SIG-M5 treated with dmso at 0.1 percent for 504 hours (cell line): ENCODE data around the gene FBXO10.
"Not testable (repeated sequence)": the region's sequence is repeated elsewhere in the genome, so short reads cannot be mapped to it uniquely, and the experiment has no call there.

ENCODE experiments used
- DNase-seq: peaks from one replicate; lab custom pipeline; 2025; ENCODE audit not compliant: unreplicated experiment; lab: John Stamatoyannopoulos, UW

The FBXO10 gene

GRCh38 chr9:37575921-37576721 is at the start of gene FBXO10:
Gene FBXO10 (minus strand): TSS chr9:37576380. CDS start chr9:37541768, 34,612 bp downstream.
- DNase-seq: no peak

GRCh38 chr9:37625758-37626147 is 49.6 kb upstream of the FBXO10 start:
- DNase-seq: no peak

- DNase-seq: no peak
Measured at GRCh38 chr9:37625036-37625757, 49.0 kb upstream of the FBXO10 start.

GRCh38 chr9:37624073-37624472 is 47.9 kb upstream of the FBXO10 start:
- DNase-seq: no peak

- DNase-seq: no peak
Measured at GRCh38 chr9:37623267-37623666, 47.1 kb upstream of the FBXO10 start.

GRCh38 chr9:37622462-37622861 is 46.3 kb upstream of the FBXO10 start:
- no peak for DNase-seq

GRCh38 chr9:37621273-37622121 is 45.3 kb upstream of the FBXO10 start:
- no peak for DNase-seq

GRCh38 chr9:37620396-37620795 is 44.2 kb upstream of the FBXO10 start:
- no peak for DNase-seq

- DNase-seq: no peak
Measured at GRCh38 chr9:37619806-37620205, 43.6 kb upstream of the FBXO10 start.

- no peak for DNase-seq
Measured at GRCh38 chr9:37618817-37619216, 42.6 kb upstream of the FBXO10 start.

GRCh38 chr9:37617832-37618231 is 41.7 kb upstream of the FBXO10 start:
- no peak for DNase-seq

- no peak for DNase-seq
Measured at GRCh38 chr9:37617161-37617560, 41.0 kb upstream of the FBXO10 start.

- DNase-seq: no peak
Measured at GRCh38 chr9:37611961-37612360, 35.8 kb upstream of the FBXO10 start.

GRCh38 chr9:37611014-37611413 is 34.8 kb upstream of the FBXO10 start:
- no peak for DNase-seq

- no peak for DNase-seq
Measured at GRCh38 chr9:37609735-37610397, 33.7 kb upstream of the FBXO10 start.

GRCh38 chr9:37608250-37608649 is 32.1 kb upstream of the FBXO10 start:
- no peak for DNase-seq

- DNase-seq: no peak
Measured at GRCh38 chr9:37604296-37604695, 28.1 kb upstream of the FBXO10 start.

GRCh38 chr9:37602817-37603216 is 26.6 kb upstream of the FBXO10 start:
- DNase-seq: no peak

- not testable (repeated sequence) for DNase-seq
Measured at GRCh38 chr9:37602061-37602460, 25.9 kb upstream of the FBXO10 start.

- no peak for DNase-seq
Measured at GRCh38 chr9:37596504-37596903, 20.3 kb upstream of the FBXO10 start.

GRCh38 chr9:37593883-37594448 is 17.8 kb upstream of the FBXO10 start:
- DNase-seq: no peak
